HepG2 (cell line): ENCODE results near the gene SLC11A1. TPM values are rescaled to one million over a fixed set of nuclear protein-coding genes. Genes with fewer than 3 reads are reported as not detected.

Experiments used
- HMG20B ChIP-seq: conservative IDR thresholded peaks from 2 replicates; pipeline ENCODE4 v1.6.1; 2016; ENCODE audit warnings: missing genetic modification reagents, missing compliant biosample characterization
- SRF ChIP-seq: IDR thresholded peaks from 2 replicates; pipeline ENCODE4 v1.6.1; 2011; ENCODE audit warnings: mild to moderate bottlenecking, low read depth, low read length, moderate library complexity
- STAG1 ChIP-seq: sonication (generic); formaldehyde crosslinking; IDR thresholded peaks from 2 replicates; pipeline ENCODE4 v1.4.0; 2020; ENCODE audit warnings: missing genetic modification reagents
- TGIF2 ChIP-seq: IDR thresholded peaks from 2 replicates; pipeline ENCODE4 v1.6.1; 2016; ENCODE audit warnings: control low read depth, missing compliant biosample characterization
- ZBTB33 ChIP-seq: sonication (generic); formaldehyde crosslinking; IDR thresholded peaks from 2 replicates; pipeline ENCODE4 v1.4.0; 2020; ENCODE audit warnings: missing genetic modification reagents
- ZBTB40 ChIP-seq, 2 experiments: fragments of 450-650 bp in 1 of 2; sonication (generic) in 1 of 2; formaldehyde crosslinking in 1 of 2; IDR thresholded peaks; 2 replicates each; pipeline versions ENCODE4 v1.6.1 to v1.8.0; 2016 to 2022; ENCODE audit warnings: antibody characterized with exemption in 1 of 2, mild to moderate bottlenecking in 1 of 2, missing genetic modification reagents in 1 of 2
- ZNF30 ChIP-seq: sonication (generic); formaldehyde crosslinking; IDR thresholded peaks from 2 replicates; pipeline ENCODE4 v1.5.0; 2020; ENCODE audit warnings: mild to moderate bottlenecking, missing genetic modification reagents
- ZNF343 ChIP-seq: sonication (generic); formaldehyde crosslinking; IDR thresholded peaks from 2 replicates; pipeline ENCODE4 v1.4.0; 2020; ENCODE audit warnings: mild to moderate bottlenecking, missing genetic modification reagents
- ZNF569 ChIP-seq: sonication (generic); formaldehyde crosslinking; IDR thresholded peaks from 2 replicates; pipeline ENCODE4 v1.5.0; 2020; ENCODE audit warnings: mild to moderate bottlenecking, missing genetic modification reagents, moderate library complexity, borderline replicate concordance
- ZNF720 ChIP-seq: sonication (generic); formaldehyde crosslinking; IDR thresholded peaks from 2 replicates; pipeline ENCODE4 v1.4.0; 2020; ENCODE audit warnings: missing genetic modification reagents
- ZNF780A ChIP-seq: sonication (generic); formaldehyde crosslinking; IDR thresholded peaks from 2 replicates; pipeline ENCODE4 v1.8.0; 2022; ENCODE audit warnings: mild to moderate bottlenecking, missing genetic modification reagents, moderate library complexity
- polyA plus RNA-seq, 8 experiments: library from polyadenylated mRNA; depleted of rRNA in 3 of 8; stranded (reverse) in 7 of 8; unstranded in 1 of 8; fragments of >200 nt; fragmentation: Illumina TruSeq in 4 of 8; extraction: Trizol in 4 of 8; gene quantifications; 2 replicates each; pipeline versions ENCODE4 v1.2.1 to v1.2.3, GENCODE V29; 2011 to 2016; ENCODE audit warnings: low read depth in 4 of 8, missing spikeins in 1 of 8, mixed read lengths in 1 of 8; ENCODE audit not compliant: insufficient read depth in 1 of 8
- total RNA-seq, 5 experiments: library from RNA; depleted of rRNA; stranded (reverse); fragments of >200 nt; fragmentation: Illumina TruSeq; extraction: Trizol; gene quantifications; 2 replicates each; pipeline ENCODE4 v1.2.3, GENCODE V29; 2016; ENCODE audit warnings: low read depth in 1 of 5
- TF ChIP-seq, protein P1 (sequence below): IDR thresholded peaks from 2 replicates; pipeline ENCODE4 v1.6.1; 2016; ENCODE audit warnings: low read depth
- TF ChIP-seq, protein P2 (sequence below): sonication (generic); formaldehyde crosslinking; IDR thresholded peaks from 2 replicates; pipeline ENCODE4 v1.8.0; 2023; ENCODE audit warnings: mild to moderate bottlenecking, missing genetic modification reagents

SLC11A1 gene
- total and polyA plus RNA-seq, 2 of the 13 experiments (the other 11 are each of a cell fraction or from before 2014, with no cell fraction given): 0.33 to 2.3 TPM

GRCh38 chr2:218400930-218401881 is 19.1 kb downstream of the SLC11A1 start (continued):
- peak; percentile 50 for TF ChIP-seq ZBTB33 (CRISPR knock-in tag)
- no peak; the same call in none of the 2 replicates for TF ChIP-seq STAG1
- TF ChIP-seq ZNF569: no peak
- TF ChIP-seq HMG20B (CRISPR knock-in tag): peak; percentile 95
- TF ChIP-seq SRF: no peak
- TF ChIP-seq TGIF2: peak; percentile 46; the same call in 1 of the 2 replicates
- TF ChIP-seq, protein P1, sequence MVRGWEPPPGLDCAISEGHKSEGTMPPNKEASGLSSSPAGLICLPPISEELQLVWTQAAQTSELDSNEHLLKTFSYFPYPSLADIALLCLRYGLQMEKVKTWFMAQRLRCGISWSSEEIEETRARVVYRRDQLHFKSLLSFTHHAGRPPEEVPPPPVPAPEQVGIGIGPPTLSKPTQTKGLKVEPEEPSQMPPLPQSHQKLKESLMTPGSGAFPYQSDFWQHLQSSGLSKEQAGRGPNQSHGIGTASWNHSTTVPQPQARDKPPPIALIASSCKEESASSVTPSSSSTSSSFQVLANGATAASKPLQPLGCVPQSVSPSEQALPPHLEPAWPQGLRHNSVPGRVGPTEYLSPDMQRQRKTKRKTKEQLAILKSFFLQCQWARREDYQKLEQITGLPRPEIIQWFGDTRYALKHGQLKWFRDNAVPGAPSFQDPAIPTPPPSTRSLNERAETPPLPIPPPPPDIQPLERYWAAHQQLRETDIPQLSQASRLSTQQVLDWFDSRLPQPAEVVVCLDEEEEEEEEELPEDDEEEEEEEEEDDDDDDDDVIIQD (CRISPR knock-in tag): 0 out of 2 replicates have a peak, but pooled peaks have one; percentile 37
- peak; percentile 14; the same call in 1 of the 2 replicates for TF ChIP-seq ZNF780A (CRISPR knock-in tag)
- TF ChIP-seq ZNF343 (CRISPR knock-in tag): peak; percentile 93
- TF ChIP-seq ZNF720 (CRISPR knock-in tag): no peak
- no peak for TF ChIP-seq ZNF30 (CRISPR knock-in tag)
- no peak for TF ChIP-seq ZBTB40 (IDR thresholded peaks at IDR 0.05)
- peak; percentile 92 for TF ChIP-seq ZBTB40 (CRISPR knock-in tag; IDR thresholded peaks at IDR 0.05)
- TF ChIP-seq, protein P2, sequence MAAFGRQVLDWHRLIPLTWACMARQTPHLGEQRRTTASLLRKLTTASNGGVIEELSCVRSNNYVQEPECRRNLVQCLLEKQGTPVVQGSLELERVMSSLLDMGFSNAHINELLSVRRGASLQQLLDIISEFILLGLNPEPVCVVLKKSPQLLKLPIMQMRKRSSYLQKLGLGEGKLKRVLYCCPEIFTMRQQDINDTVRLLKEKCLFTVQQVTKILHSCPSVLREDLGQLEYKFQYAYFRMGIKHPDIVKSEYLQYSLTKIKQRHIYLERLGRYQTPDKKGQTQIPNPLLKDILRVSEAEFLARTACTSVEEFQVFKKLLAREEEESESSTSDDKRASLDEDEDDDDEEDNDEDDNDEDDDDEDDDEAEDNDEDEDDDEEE: peak; percentile 15; the same call in 1 of the 2 replicates
